NT2/D1 (cell line): Measurements from ENCODE around the gene VENTX.

Experiments used
- DNase-seq: peaks from one replicate; pipeline ENCODE4 v3.0.0-alpha.2; 2011; ENCODE audit warnings: low read depth, low spot score
- H3K27me3 ChIP-seq: 2 replicates; pipeline ENCODE4 v1.6.0; 2011; ENCODE audit warnings: mild to moderate bottlenecking; ENCODE audit not compliant: insufficient read length, insufficient read depth
- H3K36me3 ChIP-seq: 2 replicates; pipeline ENCODE4 v1.6.1; 2011; ENCODE audit warnings: mild to moderate bottlenecking, low read length, mixed read lengths; ENCODE audit not compliant: insufficient read depth, insufficient read length
- H3K4me1 ChIP-seq: 2 replicates; pipeline ENCODE4 v1.5.1; 2011; ENCODE audit not compliant: insufficient read depth, insufficient read length
- H3K4me3 ChIP-seq: 2 replicates; pipeline ENCODE4 v1.5.1; 2011; ENCODE audit warnings: low read depth; ENCODE audit not compliant: insufficient read length
- H3K9ac ChIP-seq: 2 replicates; pipeline ENCODE4 v1.6.0; 2011; ENCODE audit warnings: low read depth; ENCODE audit not compliant: insufficient read length
- H3K9me3 ChIP-seq: 2 replicates; pipeline ENCODE4 v1.5.1; 2011; ENCODE audit warnings: mild to moderate bottlenecking, low read length; ENCODE audit not compliant: insufficient read depth
- SUZ12 ChIP-seq: IDR thresholded peaks from 2 replicates; pipeline ENCODE4 v1.6.1; 2011; ENCODE audit not compliant: insufficient read length, insufficient read depth; ENCODE audit errors: extremely low read depth
- YY1 ChIP-seq: IDR thresholded peaks from 2 replicates; pipeline ENCODE4 v1.6.1; 2011; ENCODE audit not compliant: insufficient read length, insufficient read depth
- ZNF274 ChIP-seq: IDR thresholded peaks from 2 replicates; pipeline ENCODE4 v1.6.1; 2011; ENCODE audit warnings: mild to moderate bottlenecking, low read depth, low read length

VENTX gene

GRCh38 chr10:133239990-133240389 lies 2.3 kb downstream of the VENTX start:
- no peaks in the 10 kb centered on the region for H3K9me3 ChIP-seq
- peaks cover 85% of the 10 kb centered on the region for H3K27me3 ChIP-seq
- H3K9ac ChIP-seq = no peak overlapping the region
- no peaks in the 10 kb centered on the region for H3K36me3 ChIP-seq
- peaks cover 8% of the 10 kb centered on the region for H3K4me1 ChIP-seq
- TF ChIP-seq ZNF274 (no peak), YY1 (no peak), SUZ12 (no peak)
- DNase-seq = no peak
- no peak overlapping the region for H3K4me3 ChIP-seq

DNA sequence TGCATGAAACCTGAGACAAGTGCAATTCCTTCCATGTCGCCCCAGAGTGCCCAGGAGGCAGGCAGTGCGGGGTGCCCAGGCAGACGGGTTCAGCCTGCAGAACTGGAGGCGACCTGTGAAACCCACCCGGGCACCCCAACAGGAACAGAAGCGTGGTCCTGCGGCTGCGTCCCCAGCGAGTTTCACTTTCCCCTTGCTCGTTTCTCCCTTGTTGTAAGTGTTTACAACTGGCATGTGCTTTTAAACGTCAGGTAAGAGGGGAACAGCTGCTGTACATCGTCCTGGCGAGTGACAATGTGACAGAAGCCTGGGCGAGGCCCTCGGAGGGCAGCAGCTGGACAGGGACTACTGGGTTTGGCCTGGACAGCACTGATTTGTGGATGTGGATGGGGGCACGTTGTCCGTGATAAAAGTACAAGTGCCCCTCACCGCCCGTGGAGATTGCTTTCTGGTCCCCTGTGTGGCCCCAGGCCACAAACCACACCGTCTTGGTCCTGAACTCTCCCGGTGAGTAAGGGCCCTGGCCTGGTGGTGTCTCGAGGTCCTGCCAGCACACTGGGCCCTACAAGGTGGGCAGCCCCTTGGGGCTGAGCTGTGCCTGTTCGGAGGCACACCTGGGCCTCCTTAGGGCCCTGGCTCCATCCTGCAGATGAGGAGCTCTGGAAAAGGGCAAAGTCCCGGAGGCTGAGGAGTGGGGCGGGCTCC lies 4.0 kb downstream of the VENTX start:
- peaks cover 11% of the 10 kb centered on the region for H3K4me1 ChIP-seq
- no peak overlapping the region for H3K9ac ChIP-seq
- no peaks in the 10 kb centered on the region for H3K9me3 ChIP-seq
- H3K4me3 ChIP-seq = no peak overlapping the region
- DNase-seq = no peak
- TF ChIP-seq SUZ12 (no peak), YY1 (no peak), ZNF274 (no peak)
- H3K27me3 ChIP-seq = peaks cover 72% of the 10 kb centered on the region
- H3K36me3 ChIP-seq = no peaks in the 10 kb centered on the region

DNA sequence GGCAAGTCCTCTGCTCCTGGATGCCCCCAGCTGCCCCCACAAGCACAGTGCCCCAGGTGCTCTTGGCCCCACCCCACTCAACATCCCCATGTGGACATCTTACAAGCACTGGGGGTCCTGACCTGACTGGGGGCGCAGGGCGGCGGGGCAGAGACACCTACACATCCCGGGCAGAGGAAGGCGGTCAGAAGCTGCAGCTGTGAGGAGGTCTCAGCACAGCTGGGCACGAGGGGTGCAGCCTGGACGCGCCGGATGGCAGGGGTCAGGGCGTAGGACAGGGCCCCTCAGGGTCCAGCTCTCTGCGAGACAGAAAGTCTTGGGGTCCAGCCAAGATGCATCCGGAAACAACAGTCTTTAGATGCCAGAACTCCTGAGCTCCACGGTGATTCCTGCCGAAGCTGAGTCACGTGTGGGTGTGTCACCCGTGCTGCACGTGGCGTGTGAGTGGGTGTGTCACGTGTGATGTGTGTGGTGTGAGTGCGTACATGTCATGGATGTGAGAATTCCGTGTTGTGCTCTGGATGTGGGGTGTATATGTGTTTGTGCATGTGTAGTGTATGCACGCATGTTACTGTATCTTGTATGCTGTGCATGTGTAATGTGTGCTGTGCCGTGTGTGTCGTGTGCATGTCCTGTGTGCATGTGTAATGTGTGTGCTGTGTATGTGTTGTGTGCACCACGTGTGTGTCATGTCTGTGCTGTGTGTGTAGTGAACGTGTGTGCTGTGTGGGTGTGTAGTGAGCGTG lies 5.1 kb downstream of the VENTX start:
- Histone ChIP-seq H3K4me3 (no peak overlapping the region), H3K4me1 (peaks cover 9% of the 10 kb centered on the region), H3K9ac (no peak overlapping the region), H3K36me3 (no peaks in the 10 kb centered on the region), H3K9me3 (no peaks in the 10 kb centered on the region), H3K27me3 (peaks cover 63% of the 10 kb centered on the region)
- TF ChIP-seq SUZ12 (no peak), ZNF274 (no peak), YY1 (no peak)
- no peak for DNase-seq

GRCh38 chr10:133243593-133243992 lies 5.9 kb downstream of the VENTX start:
- H3K4me3 ChIP-seq = no peak overlapping the region
- no peaks in the 10 kb centered on the region for H3K36me3 ChIP-seq
- H3K9me3 ChIP-seq = no peaks in the 10 kb centered on the region
- H3K4me1 ChIP-seq = peaks cover 9% of the 10 kb centered on the region
- TF ChIP-seq SUZ12 (no peak), YY1 (no peak), ZNF274 (no peak)
- peaks cover 57% of the 10 kb centered on the region for H3K27me3 ChIP-seq
- H3K9ac ChIP-seq = no peak overlapping the region
- no peak for DNase-seq

DNA sequence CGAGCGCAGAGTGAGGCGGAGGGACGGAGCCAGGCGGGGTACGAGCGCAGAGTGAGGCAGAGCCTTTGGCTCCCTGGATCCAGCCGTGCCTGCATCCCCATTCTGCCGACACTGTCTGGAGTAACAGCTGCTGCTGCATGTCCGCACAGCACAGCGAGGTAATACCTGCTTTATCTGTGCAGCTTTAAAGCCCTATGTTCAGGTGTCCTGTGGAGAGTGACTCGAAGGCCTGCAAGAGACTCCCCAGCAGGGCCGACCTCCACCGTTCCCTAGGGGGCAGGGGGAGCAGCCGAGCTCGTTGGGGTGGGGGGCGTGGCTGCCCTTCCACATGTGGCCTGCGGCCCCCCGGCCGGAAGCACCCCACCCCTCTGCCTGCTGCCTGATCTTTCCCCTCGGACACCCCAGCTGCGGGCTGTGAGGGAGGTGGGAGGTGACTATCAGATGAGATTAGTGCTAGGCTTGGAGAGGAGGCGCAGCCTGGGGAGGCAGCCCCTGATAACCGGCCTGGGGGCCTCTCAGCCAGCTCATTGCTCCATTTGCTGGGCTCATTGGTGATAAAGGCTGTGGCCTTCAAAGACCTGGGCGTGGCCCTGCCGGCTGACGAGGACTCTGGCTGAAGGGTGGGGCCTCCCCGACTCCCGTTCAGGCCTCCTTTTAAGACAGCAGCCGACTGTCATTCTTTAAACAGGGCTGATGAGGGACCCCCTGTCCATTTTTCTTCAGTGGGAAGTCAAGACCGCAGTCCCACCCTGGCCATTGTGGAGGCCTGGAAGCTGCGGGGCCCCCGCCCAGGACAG lies 8.0 kb downstream of the VENTX start:
- TF ChIP-seq ZNF274 = no peak
- no peak for TF ChIP-seq SUZ12
- no peak for TF ChIP-seq YY1

DNA sequence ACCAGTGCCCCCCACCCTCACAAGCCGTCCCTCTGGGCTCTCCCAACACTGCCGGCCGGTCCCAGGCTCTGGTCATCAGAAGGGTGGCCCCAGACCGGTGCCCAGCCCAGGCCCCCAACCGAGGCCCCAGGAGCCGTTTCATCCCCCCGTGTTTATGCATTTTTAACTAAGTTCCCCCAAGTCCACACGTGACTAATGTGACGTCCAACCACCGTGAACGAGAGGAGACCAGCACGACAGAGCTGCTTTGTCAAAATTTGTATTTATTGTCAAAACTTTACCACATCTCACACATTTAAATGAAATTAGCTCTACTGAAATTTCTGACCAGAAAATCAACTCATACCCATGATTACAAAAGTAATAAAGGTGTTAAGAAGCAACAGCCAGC lies 8.6 kb downstream of the VENTX start:
- no peak overlapping the region for H3K4me3 ChIP-seq
- peaks cover 5% of the 10 kb centered on the region for H3K4me1 ChIP-seq
- H3K9me3 ChIP-seq = no peaks in the 10 kb centered on the region
- H3K9ac ChIP-seq = no peak overlapping the region
- TF ChIP-seq ZNF274 (no peak), SUZ12 (no peak), YY1 (no peak)
- peaks cover 37% of the 10 kb centered on the region for H3K27me3 ChIP-seq
- no peak for DNase-seq
- H3K36me3 ChIP-seq = no peaks in the 10 kb centered on the region

More for the DNA sequence above, 8.0 kb downstream of the VENTX start:
- DNase-seq = no peak
- no peak overlapping the region for H3K9ac ChIP-seq
- no peaks in the 10 kb centered on the region for H3K9me3 ChIP-seq
- H3K27me3 ChIP-seq = peaks cover 41% of the 10 kb centered on the region
- H3K4me3 ChIP-seq = no peak overlapping the region
- peaks cover 5% of the 10 kb centered on the region for H3K4me1 ChIP-seq
- no peaks in the 10 kb centered on the region for H3K36me3 ChIP-seq
